B cell (primary cell): ENCODE data around the gene STAMBP.

Experiments
- EZH2 ChIP-seq: IDR thresholded peaks from 2 replicates; pipeline ENCODE4 v1.6.1; 2012; ENCODE audit warnings: borderline replicate concordance, low read depth, mild to moderate bottlenecking, moderate library complexity, low read length; ENCODE audit not compliant: insufficient read depth, poor library complexity, severe bottlenecking
- TF ChIP-seq, protein P1 (sequence below): fragments of 200-600 bp; IDR thresholded peaks from one replicate; pipeline ENCODE4 v1.8.0; 2022; ENCODE audit warnings: antibody characterized with exemption, mild to moderate bottlenecking

DNA sequence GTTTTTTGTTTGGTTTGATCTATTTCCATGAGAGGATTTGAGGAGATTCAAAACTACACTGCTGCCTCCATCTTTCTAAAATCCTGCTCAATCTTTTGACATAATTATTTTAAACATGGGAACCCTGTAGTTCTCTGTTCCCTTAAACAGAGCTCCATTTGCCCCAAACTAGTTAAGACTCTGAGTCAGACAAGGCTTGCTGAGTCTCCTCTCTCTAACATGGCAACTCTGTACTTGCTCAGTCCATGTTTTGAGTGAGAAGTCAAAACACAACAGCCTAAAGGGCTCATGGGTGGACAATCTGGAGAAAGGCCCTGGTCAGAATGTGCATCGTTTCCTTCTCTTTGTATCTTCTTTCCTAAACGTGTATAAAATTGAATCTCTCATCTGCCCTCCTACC lies 7.1 kb upstream of the STAMBP start:
- TF ChIP-seq, protein P1, sequence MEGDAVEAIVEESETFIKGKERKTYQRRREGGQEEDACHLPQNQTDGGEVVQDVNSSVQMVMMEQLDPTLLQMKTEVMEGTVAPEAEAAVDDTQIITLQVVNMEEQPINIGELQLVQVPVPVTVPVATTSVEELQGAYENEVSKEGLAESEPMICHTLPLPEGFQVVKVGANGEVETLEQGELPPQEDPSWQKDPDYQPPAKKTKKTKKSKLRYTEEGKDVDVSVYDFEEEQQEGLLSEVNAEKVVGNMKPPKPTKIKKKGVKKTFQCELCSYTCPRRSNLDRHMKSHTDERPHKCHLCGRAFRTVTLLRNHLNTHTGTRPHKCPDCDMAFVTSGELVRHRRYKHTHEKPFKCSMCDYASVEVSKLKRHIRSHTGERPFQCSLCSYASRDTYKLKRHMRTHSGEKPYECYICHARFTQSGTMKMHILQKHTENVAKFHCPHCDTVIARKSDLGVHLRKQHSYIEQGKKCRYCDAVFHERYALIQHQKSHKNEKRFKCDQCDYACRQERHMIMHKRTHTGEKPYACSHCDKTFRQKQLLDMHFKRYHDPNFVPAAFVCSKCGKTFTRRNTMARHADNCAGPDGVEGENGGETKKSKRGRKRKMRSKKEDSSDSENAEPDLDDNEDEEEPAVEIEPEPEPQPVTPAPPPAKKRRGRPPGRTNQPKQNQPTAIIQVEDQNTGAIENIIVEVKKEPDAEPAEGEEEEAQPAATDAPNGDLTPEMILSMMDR, result no peak
- TF ChIP-seq EZH2, result no peak
